CD4-positive, alpha-beta T cell treated with Interleukin-12 subunit alpha and Interleukin-12 subunit beta, for 1 hour (primary cell): ENCODE results near the gene FAF1.
"Not testable (repeated sequence)": the region's sequence is repeated elsewhere in the genome, so short reads cannot be mapped to it uniquely, and the experiment has no call there.

Experiments used
- DNase-seq: peaks from one replicate; pipeline ENCODE4 v3.0.0-alpha.2; 2020

FAF1 gene

DNA sequence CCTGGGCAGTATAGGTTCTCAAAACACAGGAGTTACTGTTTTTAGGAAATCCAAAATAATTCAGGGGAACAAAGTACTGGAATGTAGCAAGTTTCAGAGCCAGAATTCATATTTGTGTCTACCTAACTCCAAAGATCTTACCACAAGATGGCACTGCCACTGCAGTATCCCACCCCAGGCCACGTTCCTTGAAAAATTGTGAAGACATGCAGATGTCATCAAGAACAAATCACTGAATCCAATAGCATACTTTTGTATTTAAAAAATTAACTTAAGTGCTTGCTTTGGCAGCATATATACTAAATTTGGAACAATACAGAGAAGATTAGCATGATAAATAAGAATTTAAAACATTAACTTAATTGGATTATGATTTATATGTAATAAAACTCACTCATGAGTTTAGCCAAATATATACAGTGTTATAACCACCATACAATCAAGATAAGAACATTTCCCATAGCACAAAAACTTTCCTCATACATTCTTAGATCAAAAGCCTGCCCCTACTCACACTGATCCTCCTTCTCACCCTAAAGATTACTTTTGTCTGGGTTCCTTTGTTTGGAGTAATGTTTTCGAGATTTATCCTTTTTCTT, 209.9 kb downstream of the FAF1 start:
- DNase-seq: no peak

DNA sequence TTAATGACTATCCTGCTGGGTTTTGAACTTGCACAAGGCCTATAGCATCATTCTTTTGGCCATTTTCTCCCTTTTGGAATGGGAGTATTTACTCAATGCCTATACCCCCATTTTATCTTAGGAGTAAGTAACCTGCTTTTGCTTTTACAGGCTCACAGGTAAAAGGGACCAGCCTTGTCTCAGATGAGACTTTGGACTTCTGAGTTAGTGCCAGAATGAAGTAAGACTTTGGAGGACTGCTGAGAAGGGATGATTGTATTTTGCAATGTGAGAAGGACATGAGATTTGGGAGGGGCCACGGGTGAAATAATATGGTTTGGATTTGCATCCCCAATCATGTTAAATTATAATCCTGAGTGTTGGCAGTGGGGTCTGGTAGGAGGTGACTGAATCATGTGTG, 212.7 kb downstream of the FAF1 start:
- no peak for DNase-seq

DNA sequence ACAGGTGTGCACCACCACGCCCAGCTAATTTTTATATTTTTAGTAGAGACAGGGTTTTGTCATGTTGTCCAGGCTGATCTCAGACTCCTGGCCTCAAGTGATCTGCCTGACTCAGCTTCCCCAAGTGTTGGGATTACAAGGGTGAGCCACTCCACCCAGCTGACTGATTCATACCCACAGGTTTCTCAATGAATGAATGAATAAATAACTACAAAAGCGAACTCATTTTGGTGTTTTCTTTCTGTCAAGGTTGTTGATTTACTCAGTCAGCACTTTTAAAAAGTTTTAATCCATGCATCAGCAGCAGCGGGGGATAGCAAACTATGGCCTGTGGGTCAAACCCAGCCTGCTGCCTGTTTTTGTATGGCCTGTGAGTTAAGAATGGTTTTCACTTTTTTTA, 217.5 kb downstream of the FAF1 start:
- DNase-seq: no peak

DNA sequence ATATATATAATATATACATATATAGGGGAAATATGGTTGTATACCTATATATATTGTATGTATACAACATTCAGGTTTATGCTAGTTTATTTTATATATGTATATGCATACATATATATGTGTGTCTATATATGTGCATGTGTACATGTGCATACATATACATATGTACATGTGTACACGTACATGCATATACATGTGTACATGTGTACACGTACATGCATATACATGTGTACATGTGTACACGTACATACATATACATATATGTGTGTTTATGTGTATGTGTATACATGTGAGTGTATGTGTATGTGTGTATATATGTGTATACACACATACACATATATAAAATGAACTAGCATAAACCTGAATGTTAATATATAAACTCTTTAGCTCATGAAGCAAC, 220.9 kb downstream of the FAF1 start:
- no peak for DNase-seq

DNA sequence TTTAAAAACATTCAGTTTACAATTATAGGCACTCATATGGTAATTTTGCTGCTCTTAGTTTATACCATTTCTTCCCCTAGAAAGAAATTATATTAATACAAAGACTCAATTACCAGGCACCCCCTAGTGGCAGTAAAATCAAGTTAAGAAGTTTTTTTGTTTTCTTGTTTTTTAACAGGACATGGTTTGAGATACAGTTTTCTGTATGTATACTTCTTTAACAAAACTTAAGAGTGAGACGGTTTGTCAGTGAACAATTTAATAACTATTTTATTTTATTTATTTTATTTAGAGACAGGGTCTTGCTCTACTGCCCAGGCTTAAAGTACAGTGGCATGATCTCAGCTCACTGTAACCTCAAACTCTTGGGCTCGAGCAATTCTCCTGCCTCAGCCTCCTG, 224.6 kb downstream of the FAF1 start:
- DNase-seq: peak; percentile 8

DNA sequence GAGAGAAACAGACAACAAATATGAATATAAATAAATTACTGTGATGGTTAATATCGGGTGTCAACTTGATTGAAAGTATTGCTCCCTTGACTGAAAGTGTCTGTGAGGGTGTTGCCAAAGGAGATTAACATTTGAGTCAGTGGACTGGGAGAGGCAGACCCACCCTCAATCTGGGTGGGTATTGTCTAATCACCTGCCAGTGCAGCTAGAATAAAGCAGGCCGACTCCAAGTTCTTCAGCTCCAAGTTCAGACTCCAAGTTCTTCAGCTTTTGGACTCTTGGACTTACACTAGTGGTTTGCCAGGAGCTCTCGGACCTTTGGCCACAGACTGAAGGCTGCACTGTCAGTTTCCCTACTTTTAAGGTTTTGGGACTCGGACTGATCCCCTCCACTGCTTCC, 232.5 kb downstream of the FAF1 start:
- not testable (repeated sequence) for DNase-seq

DNA sequence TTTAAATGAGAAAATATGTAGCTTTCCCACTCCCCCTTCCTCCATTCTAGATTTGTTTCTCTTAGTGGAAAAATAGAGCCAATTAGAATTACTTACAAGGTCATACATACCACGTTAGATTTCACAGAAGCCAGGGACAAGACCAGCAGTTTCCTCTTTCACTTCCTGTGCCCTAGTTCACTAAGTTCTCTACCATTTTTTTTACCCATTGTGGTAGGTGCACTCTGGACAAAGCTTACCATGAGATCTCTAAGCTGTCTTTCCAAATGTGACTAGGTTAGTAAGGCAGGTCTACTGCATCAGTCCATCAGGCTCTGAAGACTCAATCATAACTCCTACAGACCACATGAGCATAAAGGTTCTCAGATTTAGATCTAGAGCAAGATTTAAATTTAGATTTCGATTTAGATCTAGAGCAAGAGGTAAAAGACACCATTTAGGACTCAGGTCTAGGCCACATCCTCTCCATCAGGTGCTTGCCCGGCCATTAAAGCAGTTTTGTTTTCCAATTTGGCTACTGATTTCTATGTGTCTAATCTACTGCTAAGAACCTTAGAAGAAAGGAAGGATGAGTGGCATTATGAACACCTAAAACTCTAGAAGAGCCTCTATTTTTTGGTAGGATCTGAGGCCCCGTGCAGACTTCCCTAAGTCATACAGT, 235.3 kb downstream of the FAF1 start:
- peak; percentile 17 for DNase-seq

DNA sequence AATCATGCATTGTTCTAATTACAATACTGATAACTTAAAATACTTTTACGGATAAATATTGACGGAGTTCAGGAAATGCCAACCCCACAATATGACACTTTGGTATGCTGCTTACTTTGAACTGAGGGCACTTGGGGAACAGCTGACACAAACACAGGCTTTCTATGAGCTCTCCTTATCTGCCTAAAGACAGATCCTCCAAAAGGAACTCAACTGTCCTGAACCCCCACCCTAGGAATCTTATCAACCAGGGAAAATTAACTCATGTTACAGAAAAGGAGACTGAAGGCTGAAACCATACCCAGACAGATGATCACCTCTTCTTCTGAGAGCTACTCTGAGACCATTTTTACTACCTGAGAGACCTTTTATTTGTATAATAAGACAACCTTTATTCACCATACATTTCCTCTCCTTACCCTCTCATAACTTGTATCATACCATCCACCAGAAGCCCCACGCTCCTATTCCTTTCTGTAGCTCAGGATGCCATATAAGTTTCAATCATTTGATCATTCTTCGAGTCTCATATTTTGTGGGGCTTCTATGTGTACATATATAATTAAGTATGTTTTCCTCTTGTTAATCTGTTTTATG, 239.5 kb downstream of the FAF1 start:
- no peak for DNase-seq

DNA sequence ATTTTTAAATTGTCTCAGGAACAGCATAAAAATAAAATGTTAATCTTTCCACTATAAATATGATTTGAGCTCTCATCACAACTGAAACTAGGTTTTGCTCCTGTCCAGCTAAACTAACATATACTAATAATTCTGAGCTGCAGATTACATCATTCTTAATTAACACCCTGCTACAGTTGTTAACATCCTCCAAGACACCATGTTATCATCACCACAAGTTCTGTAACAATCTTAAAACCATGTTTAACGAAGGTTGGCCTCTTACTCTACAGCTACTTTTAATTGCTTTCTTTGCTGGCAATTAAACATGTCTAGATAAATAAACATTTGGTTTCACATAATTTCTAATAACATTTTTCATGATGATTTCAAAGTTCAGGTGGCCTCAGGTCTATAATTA, 240.9 kb downstream of the FAF1 start:
- no peak for DNase-seq

DNA sequence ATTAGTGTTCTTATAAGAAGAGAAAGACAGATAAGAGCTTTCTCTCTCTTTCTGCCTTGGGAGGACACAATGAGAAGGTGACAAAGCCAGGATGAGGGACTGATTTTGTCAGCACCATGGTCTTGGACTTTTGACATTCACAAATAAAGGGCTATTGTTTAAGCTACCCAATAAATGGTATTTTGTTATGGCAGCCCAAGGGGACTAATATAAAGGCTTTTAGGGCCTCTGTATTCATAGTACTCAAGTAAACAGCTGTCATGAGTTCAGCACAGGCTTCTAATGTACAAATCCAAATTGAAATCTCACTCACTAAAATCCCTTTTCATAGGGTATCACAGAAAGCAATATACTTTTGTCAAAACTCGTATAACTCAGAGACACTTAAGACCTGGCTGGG, 242.7 kb downstream of the FAF1 start:
- no peak for DNase-seq

DNA sequence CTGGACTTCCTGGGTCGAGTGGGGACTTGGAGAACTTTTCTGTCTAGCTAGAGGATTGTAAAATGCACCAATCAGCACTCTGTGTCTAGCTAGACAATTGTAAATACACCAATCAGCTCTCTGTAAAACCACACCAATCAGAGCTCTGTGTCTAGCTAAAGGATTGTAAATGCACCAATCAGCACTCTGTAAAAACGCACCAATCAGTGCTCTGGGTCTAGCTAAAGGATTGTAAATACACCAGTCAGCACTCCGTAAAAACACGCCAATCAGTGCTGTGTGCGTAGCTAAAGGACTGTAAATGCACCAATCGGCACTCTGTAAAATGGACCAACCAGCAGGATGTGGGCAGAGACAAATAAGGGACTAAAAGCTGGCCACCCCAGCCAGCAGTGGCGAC, 243.6 kb downstream of the FAF1 start:
- DNase-seq: not testable (repeated sequence)

DNA sequence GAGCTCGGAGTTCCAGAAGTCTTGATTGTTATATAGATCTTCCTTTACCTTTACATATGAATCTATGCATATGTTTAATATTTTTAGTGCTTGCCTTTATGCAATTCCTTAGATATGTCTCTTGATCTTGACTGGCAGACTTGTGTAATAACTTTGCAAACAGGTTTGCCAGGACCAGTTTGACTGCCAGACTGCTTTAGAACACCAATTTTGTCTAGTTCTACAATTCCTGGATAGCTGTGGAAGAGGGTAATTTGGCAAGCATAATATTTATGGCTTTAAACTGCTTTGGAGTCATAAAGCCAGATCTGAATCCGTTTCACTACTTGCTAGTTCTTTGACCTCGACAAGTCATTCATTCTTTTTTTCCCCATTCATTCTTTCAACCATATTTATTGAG, 250.0 kb downstream of the FAF1 start:
- DNase-seq: no peak

DNA sequence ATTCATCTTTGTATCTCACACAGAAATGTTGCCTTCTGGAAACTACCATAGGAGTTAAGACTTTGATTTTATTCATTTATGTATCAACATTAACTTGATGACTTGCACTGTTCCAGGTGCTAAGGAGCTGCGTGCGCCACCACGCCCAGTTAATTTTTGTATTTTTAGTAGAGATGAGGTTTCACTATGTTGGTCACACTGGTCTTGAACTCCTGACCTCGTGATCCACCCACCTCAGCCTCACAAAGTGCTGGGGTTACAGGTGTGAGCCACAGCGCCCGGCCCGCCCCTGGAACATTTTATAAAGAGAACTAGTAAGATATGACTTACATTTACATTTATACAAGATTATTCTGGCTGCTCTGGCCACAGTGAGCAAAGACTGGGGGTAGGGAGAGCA, 252.2 kb downstream of the FAF1 start:
- no peak for DNase-seq

DNA sequence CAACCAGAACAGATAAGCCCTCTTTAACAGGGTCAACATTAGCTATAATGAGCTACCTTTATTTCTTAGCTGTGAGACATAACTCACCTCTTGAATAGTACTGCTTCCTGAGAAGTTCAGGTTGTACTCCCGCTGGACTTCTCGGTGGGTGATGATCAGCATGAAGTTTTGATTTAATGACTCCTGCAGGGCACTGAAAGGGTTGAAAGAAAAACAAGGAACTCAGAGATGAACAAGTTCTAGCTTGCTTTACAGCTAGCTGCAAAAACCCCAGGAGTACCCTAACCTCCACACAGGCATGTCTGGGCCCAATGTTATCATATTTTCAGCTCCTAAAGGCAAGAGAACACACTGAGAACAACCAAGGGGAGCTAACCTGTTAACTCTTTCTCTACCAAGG, 254.4 kb downstream of the FAF1 start:
- DNase-seq: no peak

DNA sequence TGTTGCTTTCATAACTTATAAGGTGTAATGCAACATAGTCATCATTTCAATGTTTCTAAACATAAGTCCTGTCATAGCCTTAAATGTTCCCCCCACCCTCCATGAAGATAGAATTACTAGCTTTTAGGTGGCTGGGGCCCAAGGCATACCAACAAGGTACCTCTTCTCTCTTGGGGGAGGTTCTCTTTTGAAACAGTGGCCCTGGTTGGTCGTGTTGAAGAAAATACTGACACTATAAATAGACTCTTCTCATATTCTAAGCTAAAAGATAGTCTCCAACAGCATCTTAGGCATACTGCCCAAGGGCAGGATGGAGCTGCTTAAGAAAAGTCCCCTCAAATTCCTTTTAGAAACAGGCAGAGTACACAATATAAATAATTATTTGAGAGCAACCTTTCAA, 255.0 kb downstream of the FAF1 start:
- no peak for DNase-seq

DNA sequence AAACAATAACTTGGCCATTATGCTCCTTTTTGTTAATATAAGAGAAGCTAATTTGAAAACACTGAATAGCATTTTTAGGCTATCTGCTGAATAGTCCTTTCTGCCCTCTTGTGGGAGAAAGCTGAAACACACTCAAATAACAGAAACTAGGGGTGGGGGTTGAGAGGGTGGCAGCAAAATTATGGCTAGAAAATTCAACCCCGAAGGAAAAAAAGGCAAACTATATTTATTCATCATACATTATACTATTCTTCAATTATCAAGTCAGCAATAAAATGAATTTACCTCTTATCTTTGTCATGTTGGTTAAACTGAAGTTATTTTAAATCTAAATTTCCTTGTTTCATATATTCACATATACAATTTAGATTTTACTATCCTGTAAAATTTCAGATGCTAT, 255.9 kb downstream of the FAF1 start:
- peak; percentile 23 for DNase-seq

DNA sequence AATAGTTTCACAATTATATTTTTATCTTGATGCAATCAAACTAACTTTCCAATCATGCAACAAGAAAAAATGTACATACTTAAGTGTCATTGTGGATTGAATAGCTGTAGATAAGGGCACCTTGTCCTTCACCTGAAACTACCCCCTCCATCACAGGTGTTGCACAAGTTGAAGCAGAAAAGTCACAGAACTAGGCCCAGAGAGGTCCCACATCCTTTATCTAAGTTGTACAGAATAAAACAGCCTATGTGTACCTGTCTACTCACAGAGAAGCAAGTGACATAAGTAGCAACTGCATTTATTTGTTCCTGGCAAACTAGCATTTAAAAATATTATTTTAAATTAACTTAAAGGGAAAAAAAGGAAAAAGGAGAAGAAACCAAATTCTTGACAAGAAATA, 256.8 kb downstream of the FAF1 start:
- DNase-seq: no peak

DNA sequence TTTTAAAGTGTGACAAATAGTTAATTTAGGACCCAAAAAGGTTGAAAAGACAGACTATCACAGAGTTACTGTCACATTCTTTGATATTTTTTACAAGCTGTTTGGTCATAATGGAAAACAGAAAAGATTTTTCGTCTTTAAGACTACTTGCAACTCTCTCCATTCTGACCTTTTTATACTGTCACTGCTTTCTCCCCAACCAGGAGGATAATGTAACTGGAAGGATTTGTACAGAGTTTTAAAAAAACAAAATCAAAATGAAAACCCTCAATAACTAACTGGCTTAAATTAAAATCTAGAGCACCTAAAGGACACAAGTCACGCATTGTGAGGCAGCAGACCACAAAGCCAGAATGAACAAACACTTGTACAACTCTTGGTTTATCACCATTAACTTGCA, 257.7 kb downstream of the FAF1 start:
- no peak for DNase-seq

DNA sequence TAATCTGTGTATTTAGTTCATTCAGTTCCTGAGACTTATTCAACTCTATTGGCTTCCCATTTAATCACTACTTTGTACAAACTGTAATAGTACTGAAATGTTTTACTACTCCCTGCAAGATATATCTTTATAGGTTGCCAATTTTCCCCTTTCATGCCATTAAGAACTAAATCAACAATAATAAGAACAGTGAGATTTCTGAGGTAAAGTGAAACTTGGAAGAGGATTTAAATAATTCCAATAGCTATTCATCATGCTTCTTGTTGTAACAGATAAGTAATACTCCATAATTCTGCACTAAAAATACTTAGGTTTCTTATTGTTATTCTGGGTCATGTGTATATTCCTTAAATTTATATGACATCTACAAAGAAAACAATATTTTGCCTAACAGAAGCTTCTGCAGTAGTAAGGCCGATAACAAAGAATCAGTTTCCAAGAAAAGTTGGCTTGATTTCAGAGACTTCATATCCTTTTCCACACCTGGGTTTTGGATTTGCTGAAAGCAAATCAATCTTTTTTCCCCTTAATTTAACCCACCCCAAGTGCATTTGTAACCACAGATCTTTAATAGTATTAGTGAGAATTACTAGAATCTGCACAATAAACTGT, 258.3 kb downstream of the FAF1 start:
- DNase-seq: no peak

DNA sequence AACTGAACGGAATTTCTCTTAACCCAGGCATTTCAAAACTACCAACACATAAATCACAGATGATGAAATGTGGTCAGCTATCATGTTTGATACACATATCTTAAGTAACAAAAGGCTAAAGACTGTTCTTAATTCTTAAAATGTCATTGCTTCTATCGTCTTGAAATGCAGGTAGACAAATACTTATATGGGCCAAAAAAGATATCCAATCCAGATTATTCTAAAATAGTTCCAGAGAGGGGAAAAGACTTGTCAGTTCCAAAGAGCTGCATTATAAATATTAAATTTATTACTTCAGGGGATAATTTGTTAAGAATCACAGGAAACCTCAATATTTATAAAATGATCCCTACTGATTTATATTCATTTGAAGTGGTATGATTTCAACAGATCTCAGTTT, 259.4 kb downstream of the FAF1 start:
- no peak for DNase-seq

DNA sequence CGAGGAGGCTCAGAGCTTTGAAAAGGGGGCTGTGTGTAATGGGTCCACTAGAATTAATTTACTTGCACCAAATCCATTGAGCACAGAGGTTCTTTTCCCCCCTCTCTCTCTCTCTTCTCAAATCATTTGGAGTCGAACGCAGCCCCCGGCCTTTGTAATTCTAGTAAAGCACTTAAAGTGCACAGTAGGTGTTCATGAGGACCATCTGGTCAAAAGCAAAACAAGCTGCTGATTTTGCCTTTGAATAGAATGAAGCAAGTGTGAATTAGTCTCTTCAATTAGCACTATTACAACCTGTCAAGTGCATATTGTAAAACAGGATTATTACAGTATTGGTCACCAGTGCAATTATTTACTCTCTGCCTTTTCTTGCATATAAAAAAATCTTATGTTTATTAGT, 259.9 kb downstream of the FAF1 start:
- DNase-seq: no peak

DNA sequence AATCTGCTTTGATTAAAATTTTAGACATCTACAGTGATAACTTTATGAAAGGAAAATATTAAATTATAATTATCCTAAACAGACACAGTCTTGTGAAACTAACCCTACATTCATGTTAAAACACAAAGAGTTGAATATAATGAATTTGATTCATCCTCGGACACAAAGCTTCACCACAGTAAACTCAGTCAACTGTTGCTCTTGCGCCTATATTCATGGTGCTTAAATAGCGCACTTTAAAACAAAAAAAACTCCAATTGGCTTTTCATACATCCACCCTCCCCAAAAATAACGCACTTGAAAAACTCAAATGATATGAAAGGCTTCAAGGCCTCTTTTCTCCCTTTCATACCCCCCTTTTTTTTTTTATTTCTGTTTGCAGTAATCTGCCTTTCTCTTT, 260.3 kb downstream of the FAF1 start:
- DNase-seq: no peak

DNA sequence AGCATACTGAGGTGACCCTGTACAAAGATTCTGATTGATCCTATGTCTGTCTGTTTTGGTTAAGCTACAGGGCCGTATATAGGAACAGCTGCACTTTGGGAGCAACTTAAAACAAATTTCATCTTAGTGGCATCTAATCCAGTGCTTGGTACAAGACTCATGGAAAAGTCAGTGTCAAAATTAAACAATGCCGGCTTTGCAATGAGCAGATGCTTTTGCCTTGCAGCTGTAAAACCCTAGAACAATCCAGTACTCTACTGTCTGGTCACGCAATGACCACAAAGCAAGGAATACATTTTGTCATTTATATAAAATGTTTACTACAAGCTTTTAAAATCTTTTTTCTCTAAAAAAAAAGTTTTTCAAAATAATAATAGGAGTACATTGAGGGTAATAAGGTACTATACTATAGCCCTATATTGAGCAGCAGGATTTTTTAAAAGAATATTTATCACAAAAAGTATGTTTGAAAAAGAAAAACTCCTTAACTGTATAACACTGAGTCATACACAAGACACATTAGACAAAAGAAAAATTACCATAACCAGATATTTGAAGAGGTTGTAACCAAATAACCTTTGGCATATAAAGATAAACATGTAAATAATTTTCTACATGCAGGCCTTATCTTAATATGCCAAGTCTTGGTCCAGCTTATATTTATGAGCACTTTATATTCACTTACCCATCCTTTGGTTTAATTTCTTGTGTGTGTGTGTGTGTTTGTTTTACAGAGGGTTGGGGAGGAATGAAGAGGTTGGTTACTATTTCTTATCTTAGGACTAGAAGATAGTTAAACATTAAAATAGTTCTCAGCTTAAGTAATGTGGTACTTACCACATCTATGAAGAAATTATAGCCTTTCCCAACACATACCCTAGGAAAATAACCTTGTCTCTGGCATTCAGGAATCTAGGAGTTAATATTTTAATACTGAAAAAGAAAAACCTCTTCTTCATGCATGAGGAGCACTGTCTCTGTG, 262.3 kb downstream of the FAF1 start:
- DNase-seq: no peak
